ENCODE results near the gene PPIL4.

The PPIL4 gene

DNA sequence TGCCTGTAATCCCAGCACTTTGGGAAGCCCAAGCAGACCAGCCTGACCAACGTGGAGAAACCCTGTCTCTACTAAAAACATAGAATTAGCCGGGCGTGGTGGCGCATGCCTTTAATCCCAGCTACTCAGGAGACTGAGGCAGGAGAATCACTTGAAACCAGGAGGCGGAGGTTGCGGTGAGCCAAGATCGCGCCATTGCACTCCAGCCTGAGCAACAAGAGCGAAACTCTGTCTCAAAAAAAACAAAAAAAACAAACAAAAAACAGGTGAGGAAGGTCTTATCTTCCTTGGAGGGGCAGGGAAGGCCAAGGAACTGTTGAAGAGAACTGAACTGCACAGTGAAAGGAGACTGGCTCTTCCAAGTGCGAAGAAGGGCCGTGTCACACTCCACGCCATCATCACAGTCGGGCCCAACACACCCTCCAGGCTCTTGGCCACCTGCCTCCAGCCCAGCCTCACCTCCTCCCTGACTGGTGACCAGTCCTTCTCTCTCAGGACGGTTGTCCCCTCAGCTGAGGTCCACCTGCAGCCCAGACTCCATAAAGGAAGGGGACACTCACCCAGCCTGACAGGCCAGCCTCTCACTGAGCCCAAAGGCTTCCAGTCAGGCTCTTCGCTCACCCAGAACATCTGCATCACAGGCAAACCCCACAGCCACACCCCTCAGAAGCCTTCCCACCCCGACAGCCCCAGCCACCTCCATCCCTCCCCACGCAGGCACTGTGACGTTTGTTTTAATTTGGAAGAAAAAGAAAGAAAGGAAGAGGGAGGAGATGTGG, 65.2 kb downstream of the PPIL4 start:
- TF ChIP-seq, protein P1, sequence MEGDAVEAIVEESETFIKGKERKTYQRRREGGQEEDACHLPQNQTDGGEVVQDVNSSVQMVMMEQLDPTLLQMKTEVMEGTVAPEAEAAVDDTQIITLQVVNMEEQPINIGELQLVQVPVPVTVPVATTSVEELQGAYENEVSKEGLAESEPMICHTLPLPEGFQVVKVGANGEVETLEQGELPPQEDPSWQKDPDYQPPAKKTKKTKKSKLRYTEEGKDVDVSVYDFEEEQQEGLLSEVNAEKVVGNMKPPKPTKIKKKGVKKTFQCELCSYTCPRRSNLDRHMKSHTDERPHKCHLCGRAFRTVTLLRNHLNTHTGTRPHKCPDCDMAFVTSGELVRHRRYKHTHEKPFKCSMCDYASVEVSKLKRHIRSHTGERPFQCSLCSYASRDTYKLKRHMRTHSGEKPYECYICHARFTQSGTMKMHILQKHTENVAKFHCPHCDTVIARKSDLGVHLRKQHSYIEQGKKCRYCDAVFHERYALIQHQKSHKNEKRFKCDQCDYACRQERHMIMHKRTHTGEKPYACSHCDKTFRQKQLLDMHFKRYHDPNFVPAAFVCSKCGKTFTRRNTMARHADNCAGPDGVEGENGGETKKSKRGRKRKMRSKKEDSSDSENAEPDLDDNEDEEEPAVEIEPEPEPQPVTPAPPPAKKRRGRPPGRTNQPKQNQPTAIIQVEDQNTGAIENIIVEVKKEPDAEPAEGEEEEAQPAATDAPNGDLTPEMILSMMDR (IDR thresholded peaks at IDR 0.05; ENCODE audit: control insufficient read depth, insufficient read depth, low read depth, low read length, missing control alignments) = no peak
- no peak overlapping the region for H3K4me3 ChIP-seq (ENCODE audit: control insufficient read depth, low read depth, low read length)
- no peak for DNase-seq (ENCODE audit: low read depth)

DNA sequence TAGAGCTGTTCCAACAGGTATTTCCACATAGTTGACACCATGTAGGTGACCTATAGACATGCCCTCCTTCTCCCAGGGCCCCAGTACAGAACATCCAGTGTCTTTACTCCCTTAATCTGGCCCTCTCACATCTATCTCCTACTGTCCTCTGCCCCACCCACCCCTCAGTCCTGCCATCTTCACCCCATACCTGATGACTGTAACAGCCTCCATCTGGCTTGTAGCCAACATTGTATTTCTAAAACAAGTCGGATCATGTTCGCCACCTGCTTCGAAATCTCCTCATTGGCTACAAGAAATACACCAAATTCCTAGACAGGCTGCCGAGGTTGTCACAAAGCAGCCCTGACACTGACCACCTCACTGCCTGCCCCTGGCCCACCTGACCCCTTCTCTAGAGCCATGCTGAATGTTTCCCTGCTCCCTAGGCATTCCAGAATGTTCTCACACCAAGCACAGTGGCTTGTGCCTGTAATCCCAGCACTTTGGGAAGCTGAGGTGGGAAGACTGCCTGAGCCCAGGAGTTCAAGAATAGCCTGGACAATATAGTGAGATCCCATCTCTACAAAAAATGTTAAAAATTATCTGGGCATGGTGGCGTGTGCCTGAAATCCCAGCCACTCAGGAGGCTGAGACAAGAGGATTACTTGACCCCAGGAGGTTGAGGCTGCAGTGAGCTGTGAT, 67.1 kb downstream of the PPIL4 start:
- TF ChIP-seq, protein P1 (IDR thresholded peaks at IDR 0.05; ENCODE audit: control insufficient read depth, insufficient read depth, low read depth, low read length, missing control alignments) = no peak
- H3K4me3 ChIP-seq (ENCODE audit: control insufficient read depth, low read depth, low read length) = no peak overlapping the region
- DNase-seq (ENCODE audit: low read depth) = no peak

DNA sequence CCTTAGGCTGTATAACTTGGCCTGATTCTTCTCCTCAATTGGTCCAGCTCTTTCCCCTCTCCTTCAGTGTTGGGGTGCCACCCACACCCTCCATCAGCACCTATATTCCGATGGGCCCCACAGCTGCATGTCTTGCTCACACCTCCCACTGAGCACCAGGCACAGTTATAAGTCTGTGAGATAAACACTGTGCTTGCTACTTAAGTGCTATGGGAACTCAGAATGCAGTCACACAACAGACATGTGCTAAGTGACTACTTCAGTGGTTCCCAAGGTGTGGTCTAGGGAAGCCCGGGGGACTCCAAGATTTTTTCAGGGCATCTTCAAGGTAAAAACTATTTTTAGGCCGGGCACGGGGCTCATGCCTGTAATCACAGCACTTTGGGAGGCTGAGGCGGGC, 68.3 kb downstream of the PPIL4 start:
- TF ChIP-seq, protein P1 (IDR thresholded peaks at IDR 0.05; ENCODE audit: control insufficient read depth, insufficient read depth, low read depth, low read length, missing control alignments) = no peak
- no peak overlapping the region for H3K4me3 ChIP-seq (ENCODE audit: control insufficient read depth, low read depth, low read length)
- no peak for DNase-seq (ENCODE audit: low read depth)

DNA sequence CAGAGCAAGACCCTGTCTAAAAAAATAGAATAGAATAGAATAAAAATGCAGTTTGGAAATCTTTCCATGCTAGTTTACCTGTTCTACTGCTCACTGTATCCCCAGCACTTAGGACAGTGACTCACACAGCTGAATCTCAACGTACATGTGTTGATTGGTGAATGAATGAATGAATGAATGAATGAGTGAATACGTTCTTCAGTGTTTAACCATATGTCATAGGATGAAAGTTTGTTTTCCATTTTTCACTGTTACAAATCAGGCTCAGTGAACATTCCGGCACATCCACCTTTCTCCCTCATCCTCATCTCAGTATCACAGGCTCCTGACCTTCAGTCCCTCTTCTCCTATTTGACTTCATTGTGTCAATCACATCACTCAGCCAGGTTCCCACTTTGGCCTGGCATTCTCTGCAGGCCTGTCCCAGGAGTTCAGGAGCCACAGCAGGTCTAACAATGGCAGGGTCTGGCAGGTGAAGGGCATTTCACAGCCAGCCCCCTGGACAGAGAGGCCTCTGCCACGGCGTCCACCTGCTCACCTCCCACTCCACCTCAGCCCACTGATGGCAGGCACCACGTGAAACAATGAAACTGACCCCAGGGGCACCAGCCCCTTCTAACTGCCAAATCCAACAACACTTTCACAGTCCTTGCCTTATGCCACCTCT, 68.9 kb downstream of the PPIL4 start:
- no peak overlapping the region for H3K4me3 ChIP-seq (ENCODE audit: control insufficient read depth, low read depth, low read length)

DNA sequence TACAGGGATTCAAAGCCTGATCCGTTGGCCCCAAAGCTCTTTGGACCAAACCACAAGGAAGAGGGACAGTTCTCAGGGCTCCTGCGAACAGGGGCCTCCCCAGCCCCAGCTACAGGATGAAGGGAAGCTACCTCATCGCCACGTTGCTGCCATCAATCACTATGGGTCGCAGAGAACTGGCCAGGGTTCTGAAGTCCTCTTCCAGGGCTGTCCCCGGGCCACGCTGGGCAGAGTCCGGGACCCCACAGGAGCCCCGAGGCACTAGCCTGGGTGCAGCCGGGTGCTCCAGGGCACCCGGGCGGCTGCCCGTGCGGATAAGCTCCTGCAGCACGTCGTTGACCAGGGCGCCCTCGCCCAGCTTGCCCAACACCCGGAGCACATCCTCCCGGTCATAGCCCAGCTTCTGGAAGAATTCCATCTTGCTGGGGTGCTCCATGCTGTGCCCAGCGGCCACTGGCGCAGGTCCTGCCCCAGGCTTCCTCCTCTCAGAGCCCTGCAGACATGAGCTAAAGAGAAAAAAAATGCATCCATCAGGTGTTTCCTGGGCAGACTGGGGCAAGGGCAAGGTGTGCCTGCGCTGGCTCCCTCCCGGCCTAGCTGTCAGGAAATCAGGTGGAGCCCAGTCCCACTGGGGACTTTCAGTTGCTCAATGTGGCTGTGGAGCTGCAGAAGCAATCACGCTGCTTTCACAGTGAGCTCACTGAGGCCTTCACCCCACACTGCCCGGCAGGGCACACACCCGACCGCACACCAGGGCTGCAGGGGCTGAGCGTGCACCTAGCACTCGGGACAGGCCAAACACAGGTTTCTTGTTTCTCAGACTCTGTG, 71.5 kb downstream of the PPIL4 start:
- no peak overlapping the region for H3K4me3 ChIP-seq (ENCODE audit: control insufficient read depth, low read depth, low read length)
- TF ChIP-seq, protein P1 (IDR thresholded peaks at IDR 0.05; ENCODE audit: control insufficient read depth, insufficient read depth, low read depth, low read length, missing control alignments) = no peak
- DNase-seq (ENCODE audit: low read depth) = no peak

More for the DNA sequence above, 68.9 kb downstream of the PPIL4 start:
- TF ChIP-seq, protein P1 (IDR thresholded peaks at IDR 0.05; ENCODE audit: control insufficient read depth, insufficient read depth, low read depth, low read length, missing control alignments) = no peak
- no peak for DNase-seq (ENCODE audit: low read depth)
